B cell (primary cell): ENCODE data around the gene ACAP2. TPM values are rescaled to one million over a fixed set of nuclear protein-coding genes. Genes with fewer than 3 reads are reported as not detected.
"Not testable (repeated sequence)": the region's sequence is repeated elsewhere in the genome, so short reads cannot be mapped to it uniquely, and the experiment has no call there.

Experiments used
- ATAC-seq: fragments of 200-7000 bp; cut with Tn5 transposase; one replicate; pipeline ENCODE4 v1.10.0; 2021; ENCODE audit warnings: low read depth, mild to moderate bottlenecking, moderate number of reproducible peaks, moderate library complexity
- CTCF ChIA-PET: fragments of 350-600 bp; sonication (Branson Sonifier 250); formaldehyde crosslinking; loops from one replicate; lab custom pipeline; 2021; ENCODE audit warnings: antibody characterized with exemption, inconsistent platforms; lab: Charles Lee
- POLR2A ChIA-PET: fragments of 350-600 bp; sonication (Branson Sonifier 250); formaldehyde crosslinking; loops from one replicate; lab custom pipeline; 2021; ENCODE audit warnings: antibody characterized with exemption; lab: Charles Lee
- DNase-seq: peaks from one replicate; pipeline ENCODE4 v3.0.0; 2013
- H2AFZ ChIP-seq: 2 replicates; pipeline ENCODE4 v1.6.1; 2012; ENCODE audit warnings: mild to moderate bottlenecking, low read depth, low read length; ENCODE audit not compliant: insufficient read depth, poor library complexity, severe bottlenecking
- H3K27ac ChIP-seq, 2 donors: 1 replicate in 1 of 2; 2 replicates in 1 of 2; pipeline ENCODE4 v1.5.1; 2012 to 2013; ENCODE audit warnings: low read length in 2 of 2, mild to moderate bottlenecking in 2 of 2, moderate library complexity in 1 of 2
- H3K27me3 ChIP-seq, 4 experiments: fragments of 200-600 bp in 1 of 4; sonication (generic) in 1 of 4; replicated peaks in 1 of 4; 1 replicate in 2 of 4; 2 replicates in 2 of 4; pipeline versions ENCODE4 v1.6.1 to v1.7.0; 2013 to 2016; ENCODE audit warnings: low read length in 3 of 4, mild to moderate bottlenecking in 2 of 4, mixed read lengths in 1 of 4, moderate library complexity in 1 of 4; ENCODE audit not compliant: insufficient read depth in 4 of 4, control insufficient read depth in 3 of 4; ENCODE audit errors: control extremely low read depth in 1 of 4
- H3K36me3 ChIP-seq, 2 experiments: replicated peaks in 1 of 2; 1 replicate in 1 of 2; 2 replicates in 1 of 2; pipeline versions ENCODE4 v1.6.1 to v1.7.1; 2013; ENCODE audit warnings: low read length in 1 of 2; ENCODE audit not compliant: insufficient read depth in 2 of 2, control insufficient read depth in 1 of 2; ENCODE audit errors: control extremely low read depth in 1 of 2, extremely low read depth in 1 of 2
- H3K4me1 ChIP-seq, 2 donors: fragments of 200-600 bp in 1 of 2; sonication (generic) in 1 of 2; 1 replicate in 1 of 2; 2 replicates in 1 of 2; pipeline versions ENCODE4 v1.5.1 to v1.6.1; 2013 to 2017; ENCODE audit warnings: low read length in 2 of 2; ENCODE audit not compliant: control insufficient read depth in 2 of 2, insufficient read depth in 2 of 2
- H3K4me2 ChIP-seq: replicated peaks from 2 replicates; pipeline ENCODE3; 2012; ENCODE audit warnings: mild to moderate bottlenecking, low read depth, low read length; ENCODE audit not compliant: poor library complexity, severe bottlenecking
- H3K4me3 ChIP-seq, 5 experiments: fragments of 200-600 bp in 1 of 5; sonication (generic) in 1 of 5; 1 replicate in 3 of 5; 2 replicates in 2 of 5; pipeline versions ENCODE4 v1.5.1 to v1.7.0; 2011 to 2016; ENCODE audit warnings: low read length in 4 of 5, mild to moderate bottlenecking in 4 of 5, low read depth in 2 of 5, control low read depth in 1 of 5, moderate library complexity in 1 of 5; ENCODE audit not compliant: insufficient read depth in 1 of 5; ENCODE audit errors: control extremely low read depth in 1 of 5, extremely low read depth in 1 of 5
- H3K79me2 ChIP-seq: fragments of 200-600 bp; sonication (generic); one replicate; pipeline ENCODE4 v1.6.0; 2016; ENCODE audit warnings: low read length; ENCODE audit not compliant: control insufficient read depth, insufficient read depth
- H3K9ac ChIP-seq: fragments of 200-600 bp; sonication (generic); 2 replicates; pipeline ENCODE4 v1.6.1; 2017; ENCODE audit warnings: mild to moderate bottlenecking, low read length, moderate library complexity
- H3K9me3 ChIP-seq, 3 donors: one replicate each; pipeline versions ENCODE4 v1.6.1 to v1.7.1; 2013; ENCODE audit warnings: low read length in 2 of 3; ENCODE audit not compliant: control insufficient read depth in 2 of 3, insufficient read depth in 1 of 3; ENCODE audit errors: control extremely low read depth in 1 of 3
- H4K20me1 ChIP-seq: 2 replicates; pipeline ENCODE4 v1.6.0; 2012; ENCODE audit warnings: mild to moderate bottlenecking, low read length; ENCODE audit not compliant: insufficient read depth, control insufficient read depth, poor library complexity, severe bottlenecking
- H3K27ac Mint-ChIP-seq: one replicate; pipeline ENCODE4 v1.8.0; 2021; ENCODE audit warnings: mixed read lengths
- H3K27me3 Mint-ChIP-seq: one replicate; pipeline ENCODE4 v1.8.0; 2021; ENCODE audit warnings: mixed read lengths
- H3K4me1 Mint-ChIP-seq: one replicate; pipeline ENCODE4 v1.8.0; 2021; ENCODE audit warnings: mixed read lengths
- H3K4me3 Mint-ChIP-seq: one replicate; pipeline ENCODE4 v1.8.0; 2021; ENCODE audit warnings: mixed read lengths
- H3K9me3 Mint-ChIP-seq: one replicate; pipeline ENCODE4 v1.8.0; 2022; ENCODE audit warnings: mixed read lengths; ENCODE audit not compliant: insufficient read depth
- EZH2 ChIP-seq: IDR thresholded peaks from 2 replicates; pipeline ENCODE4 v1.6.1; 2012; ENCODE audit warnings: borderline replicate concordance, low read depth, mild to moderate bottlenecking, moderate library complexity, low read length; ENCODE audit not compliant: insufficient read depth, poor library complexity, severe bottlenecking
- WGBS: methylation state at CpG from one replicate; pipeline ENCODE4 v1.1.5; 2013; ENCODE audit warnings: missing lambda C conversion rate; ENCODE audit not compliant: insufficient coverage; 5-methylcytosine and 5-hydroxymethylcytosine counted together
- intact Hi-C: fragments of 100-400 bp; cut with micrococcal nuclease; formaldehyde crosslinking; loops from one replicate; pipeline ENCODE4 v1.10.0; 2022
- polyA plus RNA-seq: library from polyadenylated mRNA; depleted of rRNA; stranded (reverse); fragments of >200 nt; gene quantifications from 2 replicates; pipeline ENCODE4 v1.2.3, GENCODE V29; 2012
- total RNA-seq, 2 donors: library from RNA; stranded (reverse); fragments of 120-200 nt in 1 of 2; gene quantifications; 1 replicate in 1 of 2; 2 replicates in 1 of 2; pipeline versions ENCODE4 v1.2.3 to v1.2.4, GENCODE V29; 2013 to 2022
- TF ChIP-seq, protein P1 (sequence below): fragments of 200-600 bp; IDR thresholded peaks from one replicate; pipeline ENCODE4 v1.8.0; 2022; ENCODE audit warnings: antibody characterized with exemption, mild to moderate bottlenecking

Gene ACAP2
- total and polyA plus RNA-seq, 2 donors (not counting 1 experiment from before 2014, with no cell fraction given): 18.6 to 113 TPM

DNA sequence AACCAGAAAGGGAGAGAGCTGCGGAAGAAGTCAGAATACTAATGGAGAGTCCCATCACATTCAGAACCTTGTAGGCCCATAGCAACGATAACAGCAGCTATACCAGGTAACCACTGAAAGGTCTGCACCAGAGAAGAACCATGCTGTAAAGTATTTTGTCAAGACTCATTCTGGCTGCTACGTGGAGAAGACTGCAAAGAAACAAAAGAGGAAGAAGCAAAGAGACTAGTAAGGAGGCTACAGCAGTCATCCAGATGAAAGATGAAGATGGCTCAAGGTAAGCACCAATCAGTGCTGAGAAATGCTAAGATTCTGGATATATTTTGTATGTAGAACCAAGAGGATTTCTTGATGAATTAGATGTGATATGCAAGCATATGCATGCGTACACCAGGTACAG, 39.6 kb downstream of the ACAP2 start:
- Mint-ChIP-seq H3K4me3 (no peak overlapping the region), H3K27ac (no peak overlapping the region), H3K4me1 (peaks cover 52% of the 10 kb centered on the region), H3K9me3 (no peaks in the 10 kb centered on the region), H3K27me3 (no peaks in the 10 kb centered on the region)
- DNase-seq: no peak
- H3K27me3 ChIP-seq: no peaks in the 10 kb centered on the region
- peaks cover 61% of the 10 kb centered on the region for H4K20me1 ChIP-seq
- H3K4me1 ChIP-seq: peaks cover 34 to 39% of the 10 kb centered on the region in 2 donors
- H3K27ac ChIP-seq: peak overlapping the region in 1 of 2 donors; percentile 70
- peaks cover 1 to 2% of the 10 kb centered on the region in 2 experiments for H3K36me3 ChIP-seq
- peaks cover 95% of the 10 kb centered on the region for H3K79me2 ChIP-seq
- TF ChIP-seq EZH2: no peak
- TF ChIP-seq, protein P1, sequence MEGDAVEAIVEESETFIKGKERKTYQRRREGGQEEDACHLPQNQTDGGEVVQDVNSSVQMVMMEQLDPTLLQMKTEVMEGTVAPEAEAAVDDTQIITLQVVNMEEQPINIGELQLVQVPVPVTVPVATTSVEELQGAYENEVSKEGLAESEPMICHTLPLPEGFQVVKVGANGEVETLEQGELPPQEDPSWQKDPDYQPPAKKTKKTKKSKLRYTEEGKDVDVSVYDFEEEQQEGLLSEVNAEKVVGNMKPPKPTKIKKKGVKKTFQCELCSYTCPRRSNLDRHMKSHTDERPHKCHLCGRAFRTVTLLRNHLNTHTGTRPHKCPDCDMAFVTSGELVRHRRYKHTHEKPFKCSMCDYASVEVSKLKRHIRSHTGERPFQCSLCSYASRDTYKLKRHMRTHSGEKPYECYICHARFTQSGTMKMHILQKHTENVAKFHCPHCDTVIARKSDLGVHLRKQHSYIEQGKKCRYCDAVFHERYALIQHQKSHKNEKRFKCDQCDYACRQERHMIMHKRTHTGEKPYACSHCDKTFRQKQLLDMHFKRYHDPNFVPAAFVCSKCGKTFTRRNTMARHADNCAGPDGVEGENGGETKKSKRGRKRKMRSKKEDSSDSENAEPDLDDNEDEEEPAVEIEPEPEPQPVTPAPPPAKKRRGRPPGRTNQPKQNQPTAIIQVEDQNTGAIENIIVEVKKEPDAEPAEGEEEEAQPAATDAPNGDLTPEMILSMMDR: no peak
- peaks cover 2 to 7% (median 6%) of the 10 kb centered on the region in 3 donors for H3K9me3 ChIP-seq
- POLR2A ChIA-PET: no interaction called here
- peak overlapping the region; percentile 27 for H3K4me2 ChIP-seq
- intact Hi-C loops: no loop called here
- no peak for ATAC-seq
- no peak overlapping the region for H3K9ac ChIP-seq
- no peak overlapping the region for H3K4me3 ChIP-seq
- CTCF ChIA-PET: no interaction called here
- 55% methylated on average over 2 of the region's 4 CpGs for WGBS
- no peak overlapping the region for H2AFZ ChIP-seq

DNA sequence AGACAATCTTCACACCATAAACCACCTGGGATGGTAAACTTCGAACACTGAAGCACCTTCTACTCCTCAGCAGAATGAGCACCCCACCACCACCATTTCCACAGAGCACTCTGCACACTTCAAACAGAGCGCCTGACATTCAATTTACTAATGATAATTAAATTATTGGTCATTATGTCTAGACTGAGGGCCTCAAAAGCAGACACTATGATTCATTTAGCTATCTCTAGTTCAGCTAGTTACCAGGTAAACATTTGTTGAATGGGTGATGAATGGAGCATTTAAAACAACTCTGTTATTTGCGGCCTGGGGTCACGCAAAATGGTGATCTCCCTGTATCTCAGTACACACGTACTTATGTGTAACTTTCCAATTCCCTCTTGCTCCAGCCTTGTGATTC, 40.9 kb downstream of the ACAP2 start:
- TF ChIP-seq EZH2: no peak
- TF ChIP-seq, protein P1: no peak
- DNase-seq (no peak), ATAC-seq (no peak)
- Mint-ChIP-seq H3K27me3 (no peaks in the 10 kb centered on the region), H3K9me3 (no peaks in the 10 kb centered on the region), H3K27ac (peak overlapping the region; percentile 10), H3K4me3 (no peak overlapping the region), H3K4me1 (peaks cover 54% of the 10 kb centered on the region)
- H3K4me2 ChIP-seq: no peak overlapping the region
- peaks cover 0 to 2% of the 10 kb centered on the region in 2 experiments for H3K36me3 ChIP-seq
- ChIA-PET CTCF (no interaction called here), POLR2A (no interaction called here)
- intact Hi-C loops: no loop called here
- whole genome bisulfite sequencing: no CpG with 5 or more reads among the region's 5 CpGs
- no peaks in the 10 kb centered on the region for H3K9me3 ChIP-seq
- H3K27me3 ChIP-seq: no peaks in the 10 kb centered on the region
- peaks cover 95% of the 10 kb centered on the region for H3K79me2 ChIP-seq
- H3K27ac ChIP-seq: peak overlapping the region in 1 of 2 donors; percentile 7
- H3K9ac ChIP-seq: no peak overlapping the region
- H2AFZ ChIP-seq: no peak overlapping the region
- peaks cover 34 to 47% of the 10 kb centered on the region in 2 donors for H3K4me1 ChIP-seq
- H3K4me3 ChIP-seq: no peak overlapping the region
- H4K20me1 ChIP-seq: peaks cover 57% of the 10 kb centered on the region

DNA sequence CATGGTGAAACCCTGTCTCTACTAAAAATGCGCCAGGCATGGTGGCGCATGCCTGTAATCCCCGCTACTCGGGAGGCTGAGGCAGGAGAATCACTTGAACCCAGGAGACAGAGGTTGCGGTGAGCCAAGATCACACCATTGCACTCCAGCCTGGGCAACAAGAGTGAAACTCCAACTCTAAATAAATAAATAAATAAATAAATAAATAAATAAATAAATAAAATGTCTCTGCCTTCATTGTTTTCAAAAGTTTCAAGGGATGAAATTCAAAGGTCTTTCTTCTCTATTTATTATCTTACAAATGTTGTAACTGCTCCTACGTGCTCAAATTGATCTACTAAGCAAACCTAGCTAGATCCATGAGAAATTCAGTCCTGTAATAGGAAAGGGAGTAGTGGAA, 44.4 kb downstream of the ACAP2 start:
- H3K4me2 ChIP-seq, POLR2A ChIA-PET, ATAC-seq, H3K9ac ChIP-seq, H3K4me3 Mint-ChIP-seq, H3K36me3 ChIP-seq, intact Hi-C loops, H3K9me3 Mint-ChIP-seq, H2AFZ ChIP-seq, DNase-seq, H3K4me3 ChIP-seq, H3K27me3 Mint-ChIP-seq, H3K9me3 ChIP-seq, H3K27me3 ChIP-seq, CTCF ChIA-PET: not testable (repeated sequence)
- WGBS: 89% methylated on average over 4 of the region's 6 CpGs
- Histone ChIP-seq H3K79me2 (peaks cover 98% of the 10 kb centered on the region), H3K27ac (peak overlapping the region in 1 of 2 donors; percentile 34), H3K4me1 (peaks cover 35 to 48% of the 10 kb centered on the region in 2 donors), H4K20me1 (peaks cover 63% of the 10 kb centered on the region)
- Mint-ChIP-seq H3K4me1 (peaks cover 59% of the 10 kb centered on the region), H3K27ac (peak overlapping the region; percentile 54)
